Upper lobe of left lung (tissue), 4 donors: Measurements from ENCODE around the gene CTSG.

Experiments used
- CTCF ChIP-seq, 6 experiments: fragments of 450-650 bp in 4 of 6; fragments of 200-600 bp in 2 of 6; sonication (generic) in 2 of 6; IDR thresholded peaks; one replicate each; pipeline ENCODE4 v1.5.1; 2016 to 2019; ENCODE audit warnings: antibody characterized with exemption in 6 of 6
- POLR2A ChIP-seq, 4 donors: fragments of 450-650 bp; IDR thresholded peaks; one replicate each; pipeline ENCODE4 v1.5.1; 2016 to 2017; ENCODE audit warnings: antibody characterized with exemption in 4 of 4, mild to moderate bottlenecking in 2 of 4
- POLR2AphosphoS5 ChIP-seq, 2 donors: sonication (generic); formaldehyde crosslinking; IDR thresholded peaks; one replicate each; pipeline ENCODE4 v1.5.1; 2017; ENCODE audit warnings: antibody characterized with exemption in 2 of 2

- TF ChIP-seq POLR2A (IDR thresholded peaks at IDR 0.05) (no peak), CTCF (IDR thresholded peaks at IDR 0.05) (no peak), POLR2AphosphoS5 (IDR thresholded peaks at IDR 0.05) (no peak)
Observed at GRCh38 chr14:24613747-24614146, 37.7 kb upstream of the CTSG start.
